RWPE1 (cell line): ENCODE results near the gene RTCA.
"Not testable (repeated sequence)": the region's sequence is repeated elsewhere in the genome, so short reads cannot be mapped to it uniquely, and the experiment has no call there.

ENCODE experiments used
- CTCF ChIA-PET: fragments of 350-600 bp; sonication (Branson Sonifier 250); formaldehyde crosslinking; extraction: SDS; loops from one replicate; lab custom pipeline; 2021; lab: Yijun Ruan, JAX
- POLR2A ChIA-PET: fragments of 400-600 bp; formaldehyde crosslinking; extraction: SDS; loops from one replicate; lab custom pipeline; 2020; ENCODE audit warnings: antibody characterized with exemption; ENCODE audit not compliant: low non-redundant PET; lab: Yijun Ruan, JAX
- DNase-seq: peaks from one replicate; pipeline ENCODE4 v3.0.0; 2012; ENCODE audit warnings: low spot score
- H3K27ac ChIP-seq: fragments of 450-650 bp; 2 replicates; pipeline ENCODE4 v1.5.1; 2017
- TF ChIP-seq, protein P1 (sequence below): fragments of 450-650 bp; conservative IDR thresholded peaks from 2 replicates; pipeline ENCODE4 v1.5.1; 2017; ENCODE audit warnings: low read depth, mild to moderate bottlenecking

The RTCA gene

DNA sequence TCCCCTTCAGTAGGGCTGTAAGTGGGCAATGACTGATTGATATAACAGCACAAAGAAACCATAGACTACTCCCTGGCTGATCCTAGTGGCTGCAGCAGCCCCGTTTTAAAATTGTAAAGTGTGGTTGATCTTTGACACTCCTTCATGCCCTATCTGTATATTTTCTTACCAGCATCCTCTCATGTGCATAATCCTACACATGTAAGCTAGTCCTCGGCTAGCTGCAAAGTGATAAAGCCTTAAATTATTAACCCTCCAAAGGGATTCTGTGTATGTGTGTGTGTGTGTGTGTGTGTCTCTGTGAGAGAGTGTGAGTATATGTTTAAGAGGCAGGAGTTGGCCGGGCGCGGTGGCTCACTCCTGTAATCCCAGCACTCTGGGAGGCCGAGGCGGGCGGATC lies 55.5 kb downstream of the RTCA start:
- H3K27ac ChIP-seq = no peak overlapping the region
- CTCF ChIA-PET = interaction anchor here (0.7 kb wide), 1 partner anchor 32 kb away, joined by 3 read pairs; no protein-coding TSS in a partner anchor
- no peak for DNase-seq
- TF ChIP-seq, protein P1, sequence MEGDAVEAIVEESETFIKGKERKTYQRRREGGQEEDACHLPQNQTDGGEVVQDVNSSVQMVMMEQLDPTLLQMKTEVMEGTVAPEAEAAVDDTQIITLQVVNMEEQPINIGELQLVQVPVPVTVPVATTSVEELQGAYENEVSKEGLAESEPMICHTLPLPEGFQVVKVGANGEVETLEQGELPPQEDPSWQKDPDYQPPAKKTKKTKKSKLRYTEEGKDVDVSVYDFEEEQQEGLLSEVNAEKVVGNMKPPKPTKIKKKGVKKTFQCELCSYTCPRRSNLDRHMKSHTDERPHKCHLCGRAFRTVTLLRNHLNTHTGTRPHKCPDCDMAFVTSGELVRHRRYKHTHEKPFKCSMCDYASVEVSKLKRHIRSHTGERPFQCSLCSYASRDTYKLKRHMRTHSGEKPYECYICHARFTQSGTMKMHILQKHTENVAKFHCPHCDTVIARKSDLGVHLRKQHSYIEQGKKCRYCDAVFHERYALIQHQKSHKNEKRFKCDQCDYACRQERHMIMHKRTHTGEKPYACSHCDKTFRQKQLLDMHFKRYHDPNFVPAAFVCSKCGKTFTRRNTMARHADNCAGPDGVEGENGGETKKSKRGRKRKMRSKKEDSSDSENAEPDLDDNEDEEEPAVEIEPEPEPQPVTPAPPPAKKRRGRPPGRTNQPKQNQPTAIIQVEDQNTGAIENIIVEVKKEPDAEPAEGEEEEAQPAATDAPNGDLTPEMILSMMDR = no peak
- POLR2A ChIA-PET = no interaction called here

- CTCF ChIA-PET = interaction anchor here (0.7 kb wide), 1 partner anchor 288 kb away, joined by 3 read pairs; no protein-coding TSS in a partner anchor
- TF ChIP-seq, protein P1 = no peak
- POLR2A ChIA-PET = no interaction called here
- H3K27ac ChIP-seq = no peak overlapping the region
- no peak for DNase-seq
Measured at GRCh38 chr1:100322436-100323211, 56.6 kb downstream of the RTCA start.

DNA sequence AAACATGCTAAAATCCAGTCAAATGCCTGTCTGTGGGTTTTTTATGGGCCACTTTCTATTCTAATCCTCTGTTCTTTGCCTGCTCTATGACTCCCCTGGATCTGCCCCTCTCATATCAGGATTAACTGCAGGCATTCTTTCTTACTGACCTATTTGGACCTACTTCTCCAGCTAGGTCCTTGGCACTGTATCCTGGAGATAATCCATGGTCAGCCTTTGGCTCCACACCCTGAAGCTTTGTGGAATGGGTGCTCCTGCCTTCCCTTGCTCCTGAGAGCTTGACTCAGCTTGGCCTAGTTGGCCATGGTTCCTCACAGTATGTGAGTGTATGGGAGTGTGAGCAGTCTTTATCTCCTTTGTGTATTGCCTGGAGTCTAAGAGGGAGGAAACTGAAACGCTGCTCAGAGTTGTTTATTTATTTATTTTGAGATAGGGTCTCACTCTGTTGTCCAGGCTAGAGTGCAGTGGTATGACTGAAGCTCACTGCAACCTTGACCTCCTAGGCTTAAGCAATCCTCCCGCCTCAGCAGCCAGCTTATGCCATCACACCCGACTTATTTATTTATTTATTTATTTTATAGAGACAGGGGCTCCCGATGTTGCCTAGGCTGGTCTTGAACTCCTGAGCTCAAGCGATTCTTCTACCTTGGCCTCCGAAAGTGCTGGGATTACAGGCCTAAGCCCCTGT lies 57.5 kb downstream of the RTCA start:
- ChIA-PET POLR2A (no interaction called here), CTCF (no interaction called here)
- DNase-seq = no peak
- H3K27ac ChIP-seq = no peak overlapping the region
- TF ChIP-seq, protein P1 = no peak

GRCh38 chr1:100325415-100326324 lies 59.7 kb downstream of the RTCA start:
- TF ChIP-seq, protein P1 = no peak
- H3K27ac ChIP-seq = no peak overlapping the region
- ChIA-PET POLR2A (no interaction called here), CTCF (no interaction called here)
- peak; percentile 5 for DNase-seq

GRCh38 chr1:100326325-100326670 lies 60.3 kb downstream of the RTCA start:
- DNase-seq, POLR2A ChIA-PET, H3K27ac ChIP-seq, CTCF ChIA-PET: not testable (repeated sequence)

GRCh38 chr1:100328133-100328532 lies 62.1 kb downstream of the RTCA start:
- ChIA-PET CTCF (no interaction called here), POLR2A (no interaction called here)
- H3K27ac ChIP-seq = no peak overlapping the region
- no peak for DNase-seq
- TF ChIP-seq, protein P1 = no peak

DNA sequence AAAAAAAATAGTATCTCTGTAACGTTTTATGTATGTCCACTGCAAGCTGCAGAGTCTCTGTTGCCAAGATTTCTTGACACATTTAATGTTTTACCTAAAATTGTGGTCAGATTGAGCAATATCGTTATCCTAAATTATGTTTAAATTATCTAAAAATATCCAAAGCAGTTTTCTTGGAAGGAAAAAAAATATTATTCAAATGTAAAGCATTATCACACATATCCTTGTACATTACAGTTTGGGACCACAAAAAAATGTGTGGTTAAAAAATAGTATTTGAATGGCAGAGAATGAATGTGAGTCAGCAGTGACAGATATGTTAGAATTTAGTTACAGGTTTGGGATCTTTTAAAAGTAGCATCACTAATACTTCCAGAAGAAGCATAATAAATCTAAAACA lies 65.1 kb downstream of the RTCA start:
- DNase-seq, CTCF ChIA-PET, POLR2A ChIA-PET, H3K27ac ChIP-seq: not testable (repeated sequence)
